ENCODE data around the gene GNA12. TPM values are rescaled to one million over a fixed set of nuclear protein-coding genes. Genes with fewer than 3 reads are reported as not detected.
A peak's percentile ranks its signal among the peaks of the same experiment; 100 is the strongest.
"Not testable (repeated sequence)": the region's sequence is repeated elsewhere in the genome, so short reads cannot be mapped to it uniquely, and the experiment has no call there.

GNA12 gene
- total RNA-seq, 4 donors from 2014 or later: 11.0 to 68.5 (median 20.4) TPM

GRCh38 chr7:2737771-2738540, 106.2 kb downstream of the GNA12 start:
- Histone ChIP-seq H3K4me3 (no peak overlapping the region), H3K9me3 (no peaks in the 10 kb centered on the region), H3K4me1 (peaks cover 0 to 14% (median 2%) of the 10 kb centered on the region in 4 donors), H3K27ac (no peak overlapping the region), H3K27me3 (no peaks in the 10 kb centered on the region), H3K36me3 (no peaks in the 10 kb centered on the region)
- DNase-seq: peak in 2 of 3 donors; percentile 15 to 59
- no peak for TF ChIP-seq POLR2A (IDR thresholded peaks at IDR 0.05)
- no peak for TF ChIP-seq CTCF (IDR thresholded peaks at IDR 0.05)

GRCh38 chr7:2737005-2737743, 106.9 kb downstream of the GNA12 start:
- H3K9me3 ChIP-seq, H3K4me3 ChIP-seq, H3K27ac ChIP-seq, H3K27me3 ChIP-seq, H3K36me3 ChIP-seq: not testable (repeated sequence)
- H3K4me1 ChIP-seq: peaks cover 0 to 14% (median 2%) of the 10 kb centered on the region in 4 donors
- DNase-seq: peak in 1 of 3 donors; percentile 14

- Histone ChIP-seq H3K4me3 (no peak overlapping the region), H3K4me1 (peaks cover 0 to 14% (median 2%) of the 10 kb centered on the region in 4 donors), H3K27me3 (no peaks in the 10 kb centered on the region), H3K9me3 (no peaks in the 10 kb centered on the region), H3K27ac (no peak overlapping the region), H3K36me3 (peaks cover 0 to 1% (median 0%) of the 10 kb centered on the region in 3 donors)
- TF ChIP-seq CTCF (IDR thresholded peaks at IDR 0.05) (no peak), POLR2A (IDR thresholded peaks at IDR 0.05) (no peak)
- DNase-seq: peak in 2 of 3 donors; percentile 11 to 42
Observed at GRCh38 chr7:2736411-2736914, 107.6 kb downstream of the GNA12 start.

- H3K36me3 ChIP-seq: peaks cover 0 to 9% (median 0%) of the 10 kb centered on the region in 3 donors
- H3K9me3 ChIP-seq: no peaks in the 10 kb centered on the region
- peak overlapping the region in 1 of 4 donors; percentile 45 for H3K27ac ChIP-seq
- H3K4me1 ChIP-seq: peaks cover 0 to 14% (median 2%) of the 10 kb centered on the region in 4 donors
- TF ChIP-seq CTCF (IDR thresholded peaks at IDR 0.05) (no peak), POLR2A (IDR thresholded peaks at IDR 0.05) (no peak)
- DNase-seq: peak in 2 of 3 donors; percentile 8 to 35
- no peak overlapping the region for H3K4me3 ChIP-seq
- H3K27me3 ChIP-seq: no peaks in the 10 kb centered on the region
Observed at GRCh38 chr7:2735744-2736143, 108.4 kb downstream of the GNA12 start.

- H3K4me3 ChIP-seq: no peak overlapping the region
- H3K27me3 ChIP-seq: no peaks in the 10 kb centered on the region
- peaks cover 0 to 13% (median 0%) of the 10 kb centered on the region in 3 donors for H3K36me3 ChIP-seq
- peaks cover 0 to 19% (median 2%) of the 10 kb centered on the region in 4 donors for H3K4me1 ChIP-seq
- TF ChIP-seq POLR2A (IDR thresholded peaks at IDR 0.05) (no peak), CTCF (IDR thresholded peaks at IDR 0.05) (no peak)
- peak overlapping the region in 3 of 4 donors; percentile 45 to 60 (median 52) for H3K27ac ChIP-seq
- peak in 2 of 3 donors; percentile 25 to 63 for DNase-seq
- H3K9me3 ChIP-seq: no peaks in the 10 kb centered on the region
Observed at GRCh38 chr7:2734751-2735571, 109.1 kb downstream of the GNA12 start.
